OCI-LY1 (cell line): ENCODE results near the gene AIRE.

Experiments used
- EZH2 ChIP-seq: fragments of 200-600 bp; sonication (generic), shearing (Covaris generic); IDR thresholded peaks from 2 replicates; pipeline ENCODE4 v1.8.0; 2017; ENCODE audit warnings: borderline replicate concordance, mixed run types, mild to moderate bottlenecking, antibody characterized with exemption, low read length, moderate library complexity, mixed read lengths
- TF ChIP-seq, protein P1 (sequence below): fragments of 200-600 bp; sonication (generic), shearing (Covaris generic); IDR thresholded peaks from 2 replicates; pipeline ENCODE4 v1.5.1; 2017; ENCODE audit warnings: mild to moderate bottlenecking, antibody characterized with exemption, low read length, moderate library complexity, mixed read lengths

DNA sequence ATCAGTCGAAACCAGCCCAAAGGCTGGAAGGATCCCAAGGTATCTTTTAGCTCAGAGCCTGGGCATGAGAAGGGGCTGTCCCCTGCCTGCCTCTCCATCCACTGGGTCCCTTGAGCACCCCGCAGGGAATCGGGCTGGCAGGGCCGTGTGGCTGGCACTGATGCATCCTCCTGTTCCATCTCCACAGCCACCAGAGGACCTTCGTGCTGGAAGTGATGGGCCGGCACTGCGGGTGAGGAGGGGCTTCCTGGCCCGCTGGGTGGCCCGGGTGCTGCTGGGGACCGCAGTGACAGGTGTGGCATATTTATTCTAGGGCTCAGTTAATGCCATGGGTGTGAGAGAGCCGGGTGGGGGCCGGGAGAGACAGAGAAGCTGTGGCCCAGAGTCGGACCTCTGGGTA is 27.8 kb downstream of the AIRE start:
- TF ChIP-seq, protein P1, sequence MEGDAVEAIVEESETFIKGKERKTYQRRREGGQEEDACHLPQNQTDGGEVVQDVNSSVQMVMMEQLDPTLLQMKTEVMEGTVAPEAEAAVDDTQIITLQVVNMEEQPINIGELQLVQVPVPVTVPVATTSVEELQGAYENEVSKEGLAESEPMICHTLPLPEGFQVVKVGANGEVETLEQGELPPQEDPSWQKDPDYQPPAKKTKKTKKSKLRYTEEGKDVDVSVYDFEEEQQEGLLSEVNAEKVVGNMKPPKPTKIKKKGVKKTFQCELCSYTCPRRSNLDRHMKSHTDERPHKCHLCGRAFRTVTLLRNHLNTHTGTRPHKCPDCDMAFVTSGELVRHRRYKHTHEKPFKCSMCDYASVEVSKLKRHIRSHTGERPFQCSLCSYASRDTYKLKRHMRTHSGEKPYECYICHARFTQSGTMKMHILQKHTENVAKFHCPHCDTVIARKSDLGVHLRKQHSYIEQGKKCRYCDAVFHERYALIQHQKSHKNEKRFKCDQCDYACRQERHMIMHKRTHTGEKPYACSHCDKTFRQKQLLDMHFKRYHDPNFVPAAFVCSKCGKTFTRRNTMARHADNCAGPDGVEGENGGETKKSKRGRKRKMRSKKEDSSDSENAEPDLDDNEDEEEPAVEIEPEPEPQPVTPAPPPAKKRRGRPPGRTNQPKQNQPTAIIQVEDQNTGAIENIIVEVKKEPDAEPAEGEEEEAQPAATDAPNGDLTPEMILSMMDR = no peak
- TF ChIP-seq EZH2 = no peak
